RWPE1 (cell line): Measurements from ENCODE around the gene FRMD4B.

ENCODE experiments used
- CTCF ChIA-PET: fragments of 350-600 bp; sonication (Branson Sonifier 250); formaldehyde crosslinking; extraction: SDS; loops from one replicate; lab custom pipeline; 2021; lab: Yijun Ruan, JAX
- POLR2A ChIA-PET: fragments of 400-600 bp; formaldehyde crosslinking; extraction: SDS; loops from one replicate; lab custom pipeline; 2020; ENCODE audit warnings: antibody characterized with exemption; ENCODE audit not compliant: low non-redundant PET; lab: Yijun Ruan, JAX
- DNase-seq: peaks from one replicate; pipeline ENCODE4 v3.0.0; 2012; ENCODE audit warnings: low spot score
- H3K27ac ChIP-seq: fragments of 450-650 bp; 2 replicates; pipeline ENCODE4 v1.5.1; 2017
- CTCF ChIP-seq: fragments of 450-650 bp; conservative IDR thresholded peaks from 2 replicates; pipeline ENCODE4 v1.5.1; 2017; ENCODE audit warnings: low read depth, mild to moderate bottlenecking

FRMD4B gene

GRCh38 chr3:69179740-69180372, 206.0 kb downstream of the FRMD4B start:
- TF ChIP-seq CTCF = no peak
- CTCF ChIA-PET = no interaction called here
- POLR2A ChIA-PET = no interaction called here
- no peak for DNase-seq
- no peak overlapping the region for H3K27ac ChIP-seq

GRCh38 chr3:69178838-69179739, 206.8 kb downstream of the FRMD4B start:
- TF ChIP-seq CTCF = no peak
- POLR2A ChIA-PET = no interaction called here
- no peak overlapping the region for H3K27ac ChIP-seq
- CTCF ChIA-PET = interaction anchor here (0.6 kb wide), 1 partner anchor 239 kb away, joined by 3 read pairs; no protein-coding TSS in a partner anchor
- DNase-seq = no peak

DNA sequence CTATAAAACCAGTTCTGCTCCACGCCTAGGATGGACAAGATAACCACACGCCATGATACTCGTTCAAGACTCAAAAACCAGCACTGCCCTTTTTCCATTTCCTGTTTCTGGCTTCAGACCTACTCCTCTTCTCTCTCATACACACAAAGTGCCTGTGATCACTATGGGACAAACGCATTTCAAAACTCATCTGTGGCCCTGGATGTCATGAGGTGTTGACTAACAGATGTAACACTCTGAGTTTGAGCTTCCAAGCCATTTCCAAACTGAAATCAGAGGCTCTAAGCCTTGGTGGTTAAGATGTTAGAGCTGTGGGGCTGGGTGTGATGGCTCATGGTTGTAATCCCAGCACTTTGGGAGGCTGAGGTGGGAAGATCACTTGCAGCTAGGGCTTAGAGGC, 207.8 kb downstream of the FRMD4B start:
- DNase-seq = no peak
- TF ChIP-seq CTCF = no peak
- ChIA-PET POLR2A (no interaction called here), CTCF (interaction anchor here (0.7 kb wide), 1 partner anchor 57 kb away, joined by 4 read pairs; no protein-coding TSS in a partner anchor)
- H3K27ac ChIP-seq = no peak overlapping the region

GRCh38 chr3:69174871-69175737, 210.8 kb downstream of the FRMD4B start:
- TF ChIP-seq CTCF = no peak
- ChIA-PET CTCF (no interaction called here), POLR2A (no interaction called here)
- no peak overlapping the region for H3K27ac ChIP-seq
- DNase-seq = no peak

DNA sequence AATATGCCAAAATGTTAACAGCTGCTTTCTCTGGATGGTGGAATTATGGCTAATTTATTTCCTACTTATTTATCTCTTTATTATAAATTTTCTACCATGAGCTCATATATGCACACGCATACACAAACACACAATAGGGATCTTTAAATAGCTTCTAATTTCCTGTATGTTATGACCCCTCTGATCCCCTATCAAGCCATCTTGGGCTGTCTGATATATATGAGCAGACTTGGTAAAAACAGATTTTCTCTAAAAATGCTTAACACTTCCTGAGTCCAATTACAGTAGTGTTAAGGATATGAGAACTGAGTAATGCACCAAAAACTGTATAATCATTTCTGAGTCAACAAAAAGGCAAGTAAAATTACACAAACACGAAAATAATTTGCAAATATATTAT, 211.4 kb downstream of the FRMD4B start:
- ChIA-PET CTCF (no interaction called here), POLR2A (interaction anchor here (0.6 kb wide), 1 partner anchor 383 kb away, joined by 4 read pairs; no protein-coding TSS in a partner anchor)

More for the DNA sequence above, 211.4 kb downstream of the FRMD4B start:
- no peak for DNase-seq
- no peak overlapping the region for H3K27ac ChIP-seq
- no peak for TF ChIP-seq CTCF
